Sigmoid colon (tissue), 7 donors: Measurements from ENCODE around the gene TAX1BP3. TPM values are rescaled to one million over a fixed set of nuclear protein-coding genes. Genes with fewer than 3 reads are reported as not detected.

ENCODE experiments used
- DNase-seq: peaks from one replicate; pipeline ENCODE4 v3.0.0-alpha.2; 2019
- H3K27ac ChIP-seq, 4 donors: fragments of 200-600 bp; sonication (generic); one replicate each; pipeline ENCODE4 v1.5.1; 2016 to 2019; ENCODE audit warnings: mild to moderate bottlenecking in 1 of 4
- H3K27me3 ChIP-seq, 3 donors: fragments of 200-600 bp; sonication (generic); one replicate each; pipeline ENCODE4 v1.5.1; 2019; ENCODE audit warnings: mild to moderate bottlenecking in 1 of 3
- H3K36me3 ChIP-seq, 4 donors: fragments of 200-600 bp; sonication (generic); one replicate each; pipeline ENCODE4 v1.5.1; 2016 to 2019
- H3K4me1 ChIP-seq, 4 donors: fragments of 200-600 bp; sonication (generic); one replicate each; pipeline ENCODE4 v1.5.1; 2017 to 2019
- H3K4me3 ChIP-seq, 4 donors: fragments of 200-600 bp; sonication (generic); one replicate each; pipeline ENCODE4 v1.5.1; 2017 to 2019; ENCODE audit warnings: mild to moderate bottlenecking in 2 of 4, moderate library complexity in 1 of 4
- H3K9me3 ChIP-seq, 4 donors: fragments of 200-600 bp in 3 of 4; sonication (generic) in 3 of 4; one replicate each; pipeline versions ENCODE4 v1.5.1 to v1.6.1; 2013 to 2019
- CTCF ChIP-seq, 4 experiments: fragments of 450-650 bp in 3 of 4; fragments of 200-600 bp in 1 of 4; IDR thresholded peaks; one replicate each; pipeline ENCODE4 v1.5.1; 2016 to 2019; ENCODE audit warnings: antibody characterized with exemption in 4 of 4, mild to moderate bottlenecking in 3 of 4, moderate library complexity in 2 of 4
- EP300 ChIP-seq, 4 donors: sonication (generic); formaldehyde crosslinking; IDR thresholded peaks; one replicate each; pipeline ENCODE4 v1.6.1; 2017; ENCODE audit warnings: antibody characterized with exemption in 4 of 4
- POLR2A ChIP-seq, 2 donors: fragments of 450-650 bp; IDR thresholded peaks; one replicate each; pipeline ENCODE4 v1.6.1; 2016; ENCODE audit warnings: antibody characterized with exemption in 2 of 2, mild to moderate bottlenecking in 2 of 2, moderate library complexity in 2 of 2
- POLR2AphosphoS5 ChIP-seq, 4 donors: sonication (generic); formaldehyde crosslinking; IDR thresholded peaks; one replicate each; pipeline ENCODE4 v1.6.1; 2017; ENCODE audit warnings: antibody characterized with exemption in 4 of 4
- WGBS, 2 donors: extraction: QIAGEN DNeasy Blood & Tissue Kit; methylation state at CpG; one replicate each; pipeline ENCODE4 v1.1.7; 2013; 5-methylcytosine and 5-hydroxymethylcytosine counted together
- intact Hi-C: fragments of 100-400 bp; cut with DNase I; formaldehyde crosslinking; loops from one replicate; pipeline ENCODE4 v1.15.1; 2023
- polyA plus RNA-seq, 3 donors: library from polyadenylated mRNA; stranded (reverse); fragments of 200-250 nt; gene quantifications; one replicate each; pipeline ENCODE4 v1.2.3, GENCODE V29; 2013
- total RNA-seq, 4 donors: library from RNA; depleted of rRNA; stranded (reverse); fragments of >200 nt; gene quantifications; one replicate each; pipeline ENCODE4 v1.1.0, GENCODE V29; 2016
- donor health status: healthy with polysubstance abuse.
- donor health status: Bipolar disorder and iron deficiency.
- donor health status: healthy.

The TAX1BP3 gene
- total and polyA plus RNA-seq, 7 donors, result 58.1 to 363 (median 92.0) TPM

GRCh38 chr17:3681565-3681964 lies 13.2 kb upstream of the TAX1BP3 start:
- TF ChIP-seq POLR2AphosphoS5 (IDR thresholded peaks at IDR 0.05), result no peak
- TF ChIP-seq CTCF (IDR thresholded peaks at IDR 0.05), result no peak
- TF ChIP-seq EP300 (IDR thresholded peaks at IDR 0.05), result no peak
- no peak for TF ChIP-seq POLR2A (IDR thresholded peaks at IDR 0.05)
- intact Hi-C loops, result no loop called here

GRCh38 chr17:3681057-3681456 lies 12.7 kb upstream of the TAX1BP3 start:
- WGBS, 2 donors, result 87 to 91% methylated on average over 12 of the region's 12 CpGs
- H3K27me3 ChIP-seq, result peaks cover 3 to 47% (median 13%) of the 10 kb centered on the region in 3 donors

More at GRCh38 chr17:3681565-3681964, 13.2 kb upstream of the TAX1BP3 start:
- WGBS, 2 donors, result 78 to 81% methylated on average over 20 of the region's 20 CpGs
- no peak overlapping the region for H3K27ac ChIP-seq
- no peaks in the 10 kb centered on the region for H3K9me3 ChIP-seq
- no peak overlapping the region for H3K4me3 ChIP-seq
- H3K27me3 ChIP-seq, result peaks cover 3 to 47% (median 13%) of the 10 kb centered on the region in 3 donors
- H3K36me3 ChIP-seq, result no peaks in the 10 kb centered on the region
- no peak for DNase-seq
- H3K4me1 ChIP-seq, result no peaks in the 10 kb centered on the region

GRCh38 chr17:3679531-3680126 lies 11.3 kb upstream of the TAX1BP3 start:
- H3K36me3 ChIP-seq, result no peaks in the 10 kb centered on the region
- WGBS, 2 donors, result 31 to 55% methylated on average over 20 of the region's 20 CpGs

More at GRCh38 chr17:3681057-3681456, 12.7 kb upstream of the TAX1BP3 start:
- H3K4me1 ChIP-seq, result no peaks in the 10 kb centered on the region
- H3K9me3 ChIP-seq, result no peaks in the 10 kb centered on the region
- TF ChIP-seq POLR2A (IDR thresholded peaks at IDR 0.05) (no peak), POLR2AphosphoS5 (IDR thresholded peaks at IDR 0.05) (no peak), CTCF (IDR thresholded peaks at IDR 0.05) (no peak)
- H3K27ac ChIP-seq, result no peak overlapping the region
- intact Hi-C loops, result no loop called here
- H3K4me3 ChIP-seq, result no peak overlapping the region
- no peaks in the 10 kb centered on the region for H3K36me3 ChIP-seq
- DNase-seq, result no peak

GRCh38 chr17:3678821-3679530 lies 10.6 kb upstream of the TAX1BP3 start:
- TF ChIP-seq POLR2AphosphoS5 (IDR thresholded peaks at IDR 0.05) (no peak), POLR2A (IDR thresholded peaks at IDR 0.05) (no peak), EP300 (IDR thresholded peaks at IDR 0.05) (no peak), CTCF (IDR thresholded peaks at IDR 0.05) (no peak)
- no peak overlapping the region for H3K4me3 ChIP-seq
- no peaks in the 10 kb centered on the region for H3K9me3 ChIP-seq
- H3K36me3 ChIP-seq, result no peaks in the 10 kb centered on the region
- peaks cover under 1 to 31% (median 3%) of the 10 kb centered on the region in 3 donors for H3K27me3 ChIP-seq
- DNase-seq, result no peak
- 89 to 90% methylated on average over 27 of the region's 27 CpGs for WGBS, 2 donors
- no peak overlapping the region for H3K27ac ChIP-seq
- H3K4me1 ChIP-seq, result no peaks in the 10 kb centered on the region
- intact Hi-C loops, result no loop called here

More at GRCh38 chr17:3679531-3680126, 11.3 kb upstream of the TAX1BP3 start:
- intact Hi-C loops, result no loop called here
- H3K27me3 ChIP-seq, result peaks cover 3 to 38% (median 9%) of the 10 kb centered on the region in 3 donors
- no peak for DNase-seq
- no peaks in the 10 kb centered on the region for H3K4me1 ChIP-seq
- TF ChIP-seq EP300 (IDR thresholded peaks at IDR 0.05) (no peak), POLR2A (IDR thresholded peaks at IDR 0.05) (no peak), CTCF (IDR thresholded peaks at IDR 0.05) (no peak), POLR2AphosphoS5 (IDR thresholded peaks at IDR 0.05) (no peak)
- no peak overlapping the region for H3K4me3 ChIP-seq
- no peaks in the 10 kb centered on the region for H3K9me3 ChIP-seq
- no peak overlapping the region for H3K27ac ChIP-seq
